ENCODE results near the gene FAM168A. TPM values are rescaled to one million over a fixed set of nuclear protein-coding genes. Genes with fewer than 3 reads are reported as not detected.

The FAM168A gene
- total RNA-seq, 1 donor from 2014 or later = 22.6 TPM

DNA sequence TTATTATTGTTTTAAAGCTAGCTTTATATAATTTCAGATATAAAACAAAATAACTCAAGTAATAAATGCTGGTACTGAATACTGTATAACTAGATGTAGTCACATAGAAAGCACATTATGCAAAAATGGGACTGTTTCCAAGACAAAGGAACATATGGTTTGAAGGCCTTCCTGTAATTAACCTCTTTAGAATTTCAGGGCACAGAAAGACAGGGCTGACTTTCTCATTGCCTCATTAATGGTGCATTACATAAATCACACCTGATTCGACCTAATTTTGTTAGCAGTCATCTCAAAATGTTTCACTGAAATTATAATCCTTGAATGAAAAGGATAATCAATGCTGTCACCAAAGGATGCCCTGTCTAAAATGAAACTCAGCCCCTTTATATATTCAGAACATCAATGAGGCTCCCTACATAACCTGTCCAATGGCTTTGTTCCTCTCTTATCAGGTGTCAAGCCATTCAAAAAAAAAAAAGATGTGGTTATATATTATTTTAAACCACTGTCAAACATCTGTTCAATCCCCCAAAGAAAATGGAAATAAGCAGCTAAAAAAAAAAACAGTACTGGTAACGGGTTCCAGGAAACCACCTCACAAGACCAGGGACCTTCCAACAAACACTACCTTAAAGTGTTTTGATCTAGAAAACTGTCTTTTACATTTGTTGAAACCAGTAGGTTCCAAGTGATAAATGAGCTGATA lies 77.4 kb downstream of the FAM168A start:
- peak; percentile 21 for DNase-seq (ENCODE audit: low spot score)

DNA sequence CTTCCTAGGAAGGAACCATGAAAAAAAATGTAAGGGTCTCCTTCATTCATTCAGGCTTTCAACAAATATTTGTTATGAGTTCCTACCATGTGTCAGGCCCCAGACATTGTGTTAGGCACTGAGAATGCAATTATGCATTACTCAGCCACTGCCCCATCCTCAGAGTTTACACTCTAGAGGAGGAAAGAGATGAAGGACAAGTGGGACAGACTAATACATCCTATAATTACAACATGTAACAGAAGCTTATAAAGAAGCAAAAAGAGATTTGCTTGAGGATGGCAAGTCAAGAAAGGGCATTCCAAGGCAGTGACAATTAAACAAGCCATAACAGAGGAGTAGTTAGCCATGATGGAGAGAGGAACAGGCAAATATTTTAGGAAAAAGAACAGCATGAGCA lies 78.6 kb downstream of the FAM168A start:
- DNase-seq (ENCODE audit: low spot score) = no peak

DNA sequence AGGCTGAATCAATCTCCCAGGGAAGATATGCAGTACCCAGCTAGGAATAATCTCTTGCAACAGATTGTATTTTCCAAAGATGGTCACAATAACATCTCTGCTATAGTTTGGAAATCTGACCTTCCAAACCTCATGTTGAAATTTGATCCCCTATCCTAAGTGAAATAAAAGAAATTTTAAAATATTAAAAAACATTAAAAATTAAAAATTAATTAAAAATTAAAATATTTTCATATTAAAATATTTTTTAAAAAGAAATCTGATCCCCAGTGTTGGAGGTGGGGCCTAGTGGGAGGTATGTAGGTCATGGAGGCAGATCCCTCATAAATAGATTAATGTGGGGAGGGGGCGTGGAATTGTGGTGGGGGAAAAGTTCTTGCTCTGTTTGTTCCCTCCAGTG lies 79.7 kb downstream of the FAM168A start:
- DNase-seq (ENCODE audit: low spot score) = no peak

DNA sequence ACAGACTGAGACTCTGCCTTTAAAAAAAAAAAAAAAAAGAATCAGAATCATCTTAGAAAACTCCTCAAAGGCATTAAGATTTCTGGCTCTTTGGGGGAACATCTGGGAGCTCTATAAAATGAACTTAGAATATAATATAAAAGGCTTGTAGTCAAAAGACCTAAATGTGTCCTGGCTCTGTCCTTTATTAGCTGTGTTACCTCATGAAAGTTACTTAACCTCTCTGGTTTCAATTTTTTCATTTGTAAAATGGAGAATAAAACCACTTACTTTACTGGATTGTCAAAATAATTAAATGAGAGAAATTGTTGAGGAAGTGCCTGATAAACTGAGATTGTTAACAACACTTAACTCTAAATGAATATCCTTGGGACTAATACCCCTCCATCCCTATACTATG lies 81.8 kb downstream of the FAM168A start:
- DNase-seq (ENCODE audit: low spot score) = no peak

DNA sequence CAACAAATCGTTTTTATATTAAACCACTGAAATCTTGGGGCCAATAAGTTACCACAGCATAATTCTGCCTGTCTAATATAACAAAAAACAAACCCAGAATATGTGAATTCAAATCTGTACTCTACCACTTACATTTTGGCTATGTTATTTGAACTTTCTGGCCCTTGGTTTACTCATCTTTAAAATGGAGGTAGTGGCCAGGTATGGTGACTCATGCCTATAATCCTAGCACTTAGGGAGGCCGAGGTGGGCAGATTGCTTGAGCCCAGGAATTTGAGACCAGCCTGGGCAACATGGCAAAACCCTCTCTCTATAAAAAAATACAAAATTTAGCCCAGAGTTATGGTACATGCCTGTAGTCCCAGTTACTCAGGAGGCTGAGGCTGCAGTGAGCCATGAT lies 84.2 kb downstream of the FAM168A start:
- no peak for DNase-seq (ENCODE audit: low spot score)

DNA sequence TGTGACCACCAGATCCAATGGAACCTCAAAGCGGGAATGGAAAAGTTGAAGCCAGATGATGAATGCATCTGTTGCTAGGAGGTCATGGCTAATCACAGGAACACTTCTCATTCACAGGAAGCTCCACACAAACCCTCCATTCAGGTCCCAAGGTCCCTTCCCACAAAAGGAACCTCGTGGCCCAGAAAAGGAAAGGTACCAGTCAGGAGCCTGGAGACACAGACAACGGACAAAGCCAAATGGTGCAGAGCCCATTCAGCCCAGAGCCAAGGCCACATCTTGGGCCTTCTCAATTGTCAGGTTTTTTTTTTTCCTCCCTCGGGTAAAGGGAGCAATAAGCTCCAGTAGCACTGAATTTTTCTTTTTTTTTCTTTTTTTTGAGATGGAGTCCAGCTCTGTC lies 87.0 kb downstream of the FAM168A start:
- no peak for DNase-seq (ENCODE audit: low spot score)

DNA sequence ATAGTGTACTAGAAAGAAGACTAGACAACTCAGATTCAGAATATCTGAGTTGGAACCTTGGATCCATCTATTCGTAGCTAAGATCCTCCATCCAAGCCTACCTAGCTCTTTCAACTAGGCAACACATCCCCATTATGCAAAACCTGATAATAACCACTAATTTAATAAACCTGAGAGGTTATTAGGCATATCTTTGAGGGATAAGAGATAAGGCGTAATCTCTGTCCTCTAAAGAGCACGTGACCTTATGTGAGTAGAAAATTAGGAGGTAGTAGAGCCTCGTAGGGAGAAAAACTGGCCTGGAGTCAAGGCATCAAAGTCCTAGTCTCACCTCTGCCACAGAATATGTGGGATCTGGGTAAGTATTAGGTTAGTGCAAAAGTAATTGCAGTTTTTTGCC lies 87.8 kb downstream of the FAM168A start:
- DNase-seq (ENCODE audit: low spot score) = no peak

DNA sequence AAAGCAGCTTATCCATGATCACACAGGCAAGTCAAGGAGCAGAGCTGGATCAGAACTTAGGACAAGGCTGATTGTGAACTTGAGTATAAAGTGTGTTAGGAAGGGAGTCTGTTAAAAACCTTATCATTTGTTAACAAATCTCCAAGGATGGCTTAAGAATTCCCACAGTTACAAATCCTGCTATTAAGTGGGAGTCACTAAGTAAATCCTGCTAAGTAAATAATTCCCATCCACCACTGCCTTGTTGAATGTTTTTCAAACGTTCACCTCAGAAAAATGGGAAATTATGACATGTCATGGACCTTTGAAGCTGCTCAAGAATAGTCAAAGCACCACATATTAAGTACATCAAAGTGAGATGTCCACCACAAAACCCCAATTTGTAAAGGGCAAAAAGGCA lies 88.7 kb downstream of the FAM168A start:
- DNase-seq (ENCODE audit: low spot score) = no peak

DNA sequence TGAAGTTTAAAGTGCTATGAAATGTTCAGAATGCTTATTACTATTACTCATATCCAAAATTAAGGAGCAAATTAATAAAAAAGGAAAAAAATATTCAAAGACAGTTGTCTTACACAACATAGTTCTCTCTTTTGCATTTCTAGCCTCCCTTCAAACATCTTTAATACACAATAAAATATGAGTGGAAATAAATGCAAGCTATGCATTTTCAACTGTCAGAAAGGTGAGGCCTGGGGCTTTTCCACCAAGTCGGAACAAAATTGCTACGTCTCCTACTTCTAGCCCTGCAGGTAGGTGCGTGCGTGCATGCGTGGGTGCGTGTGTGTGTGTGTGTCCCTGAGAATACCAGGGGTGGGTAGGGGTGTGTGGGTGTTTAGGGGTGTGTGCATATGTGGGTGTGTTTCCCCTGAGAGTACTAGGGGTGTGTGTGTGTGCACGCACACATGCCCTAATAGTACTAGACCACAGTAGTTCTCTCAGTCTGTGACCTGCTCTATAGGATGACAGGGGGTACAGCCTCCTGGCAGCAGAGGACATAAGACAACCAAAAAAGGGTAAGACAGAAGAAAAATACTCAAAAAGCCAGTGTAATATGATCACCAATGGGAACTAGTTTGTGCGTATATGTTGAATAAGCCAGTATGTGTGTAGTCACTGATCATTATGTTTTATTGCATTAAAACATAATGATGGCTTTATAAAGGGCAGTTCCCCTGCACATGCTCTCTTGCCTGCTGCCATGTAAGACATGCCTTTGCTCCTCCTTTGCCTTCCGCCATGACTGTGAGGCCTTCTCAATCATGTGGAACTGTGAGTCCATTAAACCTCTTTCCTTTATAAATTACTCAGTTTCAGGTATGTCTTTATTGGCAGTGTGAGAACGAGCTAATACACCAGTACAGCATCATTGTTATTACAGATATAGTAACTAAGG lies 89.4 kb downstream of the FAM168A start:
- DNase-seq (ENCODE audit: low spot score) = no peak

DNA sequence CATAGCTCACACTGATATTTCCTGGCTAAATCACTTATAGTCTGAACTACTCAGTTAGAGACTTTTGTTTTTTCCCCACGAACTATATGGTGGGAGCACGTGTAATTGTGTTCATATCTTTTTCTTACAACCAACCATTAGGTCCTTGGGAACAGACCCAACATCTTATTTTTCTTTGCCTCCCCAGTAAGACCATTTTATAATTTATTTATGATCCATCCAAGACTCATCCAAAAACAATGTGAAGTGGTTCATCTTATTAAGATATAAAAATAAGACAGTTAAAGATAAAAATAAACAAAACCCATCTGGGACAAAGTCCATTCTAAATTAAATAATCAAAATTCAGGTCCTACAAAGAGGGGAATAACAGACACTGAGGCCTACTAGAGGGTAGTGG lies 90.8 kb downstream of the FAM168A start:
- DNase-seq (ENCODE audit: low spot score) = no peak

DNA sequence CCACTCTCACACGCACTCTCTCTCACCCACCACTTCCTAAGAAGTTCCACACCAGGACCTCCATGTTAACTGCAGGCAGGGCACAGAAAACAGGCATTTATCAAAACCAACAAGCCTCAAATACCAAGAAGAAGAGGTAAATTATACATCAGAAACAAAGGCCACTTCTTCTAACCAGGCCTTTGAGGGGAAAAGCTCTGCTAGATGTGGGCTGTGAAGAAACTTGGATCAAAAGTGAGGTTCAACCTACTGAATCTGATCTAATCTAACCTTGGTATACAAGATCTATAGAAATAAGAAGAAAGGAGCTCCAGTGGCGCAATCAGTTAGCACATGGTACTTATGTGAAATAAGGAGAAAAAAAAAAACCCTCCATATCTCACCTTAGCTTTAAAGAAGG lies 91.9 kb downstream of the FAM168A start:
- no peak for DNase-seq (ENCODE audit: low spot score)

DNA sequence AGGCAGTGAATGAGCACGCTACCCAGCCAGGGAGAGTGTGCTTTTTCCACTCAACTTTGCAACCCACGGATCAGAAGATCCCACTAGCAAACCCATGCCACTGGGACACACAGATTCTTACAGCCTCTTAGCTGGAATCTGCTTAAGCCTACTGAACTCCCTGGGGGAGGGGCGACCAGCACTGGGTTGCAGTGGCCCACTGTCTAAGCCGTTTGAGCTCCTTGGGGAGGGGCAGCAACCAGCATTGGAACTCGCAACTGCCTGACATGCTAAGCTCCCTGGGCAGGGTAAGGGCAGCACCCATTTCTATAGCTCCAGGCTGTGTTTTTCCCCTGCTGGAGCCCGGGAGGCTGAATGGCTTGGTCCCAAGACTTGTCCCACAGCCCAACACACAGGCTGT lies 99.6 kb downstream of the FAM168A start:
- no peak for DNase-seq (ENCODE audit: low spot score)

DNA sequence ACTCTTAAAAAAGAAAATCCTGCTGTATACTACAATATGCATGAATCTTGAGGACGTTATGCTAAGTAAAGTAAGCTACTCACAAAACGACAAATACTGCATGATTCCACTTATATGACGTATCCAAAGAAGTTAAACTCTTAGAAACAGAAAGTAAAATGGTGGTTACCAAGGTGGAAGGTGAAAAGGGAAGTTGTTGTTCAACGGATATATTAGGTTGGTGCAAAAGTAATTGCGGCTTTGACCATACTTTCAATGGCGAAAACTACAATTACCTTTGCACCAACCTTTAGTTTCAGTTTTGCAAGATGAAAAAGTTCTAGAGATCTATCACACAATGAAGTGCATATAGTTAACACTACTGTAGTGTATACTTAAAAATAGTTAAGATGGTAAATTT lies 101.8 kb downstream of the FAM168A start:
- no peak for DNase-seq (ENCODE audit: low spot score)

DNA sequence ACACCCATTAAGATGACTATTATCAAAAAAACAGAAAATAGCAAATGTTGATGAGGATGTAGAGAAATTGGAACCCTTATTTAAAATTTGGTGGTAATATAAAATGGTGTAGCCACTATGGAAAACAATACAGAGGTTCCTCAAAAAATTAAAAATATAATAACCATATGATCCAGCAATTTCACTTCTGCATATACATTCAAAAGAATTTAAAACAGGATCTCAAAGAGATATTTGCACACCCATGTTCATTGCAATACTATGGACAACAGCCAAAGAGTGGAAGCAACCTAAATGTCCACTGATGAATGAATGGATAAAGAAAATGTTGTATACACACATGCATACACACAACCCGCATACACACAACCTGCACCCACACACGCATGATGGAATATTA lies 102.2 kb downstream of the FAM168A start:
- DNase-seq (ENCODE audit: low spot score) = no peak

DNA sequence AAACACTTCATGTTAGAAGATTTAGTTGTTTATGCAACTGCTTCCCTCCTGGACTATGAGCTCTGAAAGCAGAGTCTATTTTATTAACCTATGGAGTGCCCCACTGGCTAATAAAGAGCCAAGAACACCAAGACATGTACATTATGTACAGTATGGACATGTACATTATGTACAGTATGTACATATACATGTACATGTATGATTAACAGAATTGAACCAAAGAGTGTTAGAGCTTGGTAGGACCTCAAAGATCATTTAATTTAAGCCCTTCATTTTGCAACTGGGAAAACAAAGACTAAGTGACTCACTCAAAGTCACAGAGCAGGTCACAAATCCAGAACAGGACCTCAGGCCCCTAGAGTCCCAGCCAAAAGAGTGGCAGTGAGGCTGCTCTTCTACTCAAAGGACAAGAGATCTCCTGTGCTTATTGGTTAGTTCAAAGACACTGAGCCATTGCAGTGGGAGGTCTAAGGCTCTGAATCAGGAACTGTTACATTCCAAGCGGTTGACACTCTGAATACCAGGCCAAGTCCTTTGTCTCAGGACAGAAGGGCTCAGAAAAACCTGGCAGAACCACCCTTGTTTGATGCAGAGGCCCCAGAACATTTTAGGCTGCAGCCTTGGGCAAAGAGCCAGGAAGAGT lies 103.8 kb downstream of the FAM168A start:
- DNase-seq (ENCODE audit: low spot score) = peak; percentile 8

DNA sequence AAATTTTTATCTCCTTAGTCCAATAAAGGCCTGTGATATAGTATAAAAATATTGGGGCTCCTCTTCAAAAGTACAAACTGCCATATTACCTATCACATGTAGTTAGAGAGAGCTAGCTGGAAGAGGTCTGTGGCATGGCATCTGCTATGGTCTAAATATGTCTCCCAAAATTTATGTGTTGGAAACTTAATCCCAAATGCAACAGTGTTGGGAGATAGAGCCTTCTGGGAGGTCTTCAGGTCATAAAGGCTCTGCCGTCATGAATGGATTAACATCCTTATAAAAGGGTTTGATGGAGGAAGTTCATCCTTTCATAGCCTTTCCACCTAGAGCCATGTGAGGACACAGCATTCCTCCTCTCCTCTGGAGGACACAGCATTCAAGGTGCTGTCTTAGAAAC lies 116.3 kb downstream of the FAM168A start:
- no peak for DNase-seq (ENCODE audit: low spot score)

DNA sequence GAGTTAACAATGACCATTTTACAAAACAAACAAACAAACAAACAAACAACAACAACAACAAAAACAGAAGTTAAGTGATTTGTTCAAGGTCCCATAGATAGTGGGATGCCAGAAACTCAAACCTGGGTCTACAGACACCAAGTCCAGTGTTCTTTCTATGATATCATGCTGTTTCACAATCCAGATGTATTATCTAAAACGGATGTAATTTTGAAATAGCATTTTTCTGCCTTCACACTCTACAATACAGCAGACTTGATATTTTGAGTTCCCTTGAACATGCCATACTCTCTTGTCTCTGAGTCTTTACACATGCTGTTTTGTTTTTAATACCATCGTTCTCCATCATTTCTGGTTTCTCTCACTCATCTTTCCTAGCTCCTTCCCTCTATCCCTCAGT lies 117.2 kb downstream of the FAM168A start:
- no peak for DNase-seq (ENCODE audit: low spot score)

DNA sequence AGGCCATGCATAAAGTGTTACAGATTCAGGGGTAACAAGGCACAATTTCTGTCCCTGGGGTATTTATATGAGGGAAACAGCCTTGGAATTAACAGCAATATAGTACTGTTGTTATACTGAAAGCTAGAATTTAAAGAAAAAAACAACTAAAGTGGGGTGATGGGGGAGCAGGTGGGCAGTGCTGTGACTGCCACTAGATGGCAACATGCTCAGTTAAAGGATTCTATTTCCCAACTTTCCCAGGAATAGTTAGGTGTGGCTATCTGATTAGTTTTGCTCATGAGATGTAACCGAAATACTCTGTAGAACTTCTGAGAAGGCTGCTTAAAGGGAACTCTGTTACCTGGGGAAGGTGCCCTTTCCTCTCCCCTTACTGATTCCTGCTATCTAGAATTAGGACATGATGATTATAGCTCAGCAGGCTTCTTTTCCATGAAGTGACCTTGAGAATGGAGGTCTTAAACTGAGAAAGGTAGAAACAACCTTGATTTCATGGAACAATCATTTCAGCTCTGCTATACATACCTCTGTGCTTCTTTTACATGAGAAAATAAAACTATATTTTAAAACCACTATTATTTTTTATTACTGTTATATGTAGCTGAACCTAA lies 119.1 kb downstream of the FAM168A start:
- no peak for DNase-seq (ENCODE audit: low spot score)

DNA sequence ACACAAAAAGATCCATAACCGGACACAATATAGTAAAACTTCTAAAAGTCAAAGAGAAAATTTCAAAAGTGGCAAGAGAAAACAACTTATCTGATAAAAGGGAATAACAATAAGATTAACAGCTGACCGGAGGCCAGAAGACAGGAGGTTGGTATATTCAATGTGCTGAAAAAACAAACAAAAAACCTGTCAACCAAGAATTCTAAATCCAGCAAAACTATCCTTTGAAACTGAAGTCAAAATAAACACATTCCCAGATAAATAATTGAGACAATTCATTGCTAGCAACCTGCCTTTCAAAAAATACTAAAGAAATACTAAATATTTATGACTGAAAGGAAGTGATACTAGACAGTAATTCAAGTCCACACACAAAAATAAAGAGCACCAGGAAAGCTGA lies 120.4 kb downstream of the FAM168A start:
- DNase-seq (ENCODE audit: low spot score) = no peak

DNA sequence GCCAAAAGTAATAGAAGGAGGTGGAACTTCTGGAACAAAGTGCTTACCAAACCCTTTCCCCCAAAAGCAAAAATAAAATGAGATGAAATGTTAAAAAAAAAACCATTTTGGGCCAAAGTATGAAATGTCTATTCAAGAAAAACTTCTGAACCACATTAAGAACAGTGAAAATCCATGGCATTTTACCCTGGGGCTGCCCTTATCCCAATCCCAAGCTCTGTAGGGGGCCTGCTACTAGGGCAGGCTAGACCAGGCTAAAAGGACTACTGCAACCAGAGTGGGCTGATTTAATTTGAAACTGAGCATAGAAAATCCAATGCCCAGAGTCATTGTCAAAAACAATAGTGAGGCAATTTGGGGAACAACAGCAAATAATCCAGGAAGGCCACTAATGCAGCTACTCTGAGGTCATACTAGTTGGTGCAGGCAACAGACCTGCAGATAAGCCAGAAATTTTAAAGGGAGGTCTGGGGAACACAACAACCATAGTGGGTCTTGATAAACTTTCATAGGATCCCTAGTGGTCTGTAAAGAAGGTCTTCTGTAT lies 122.3 kb downstream of the FAM168A start:
- no peak for DNase-seq (ENCODE audit: low spot score)

DNA sequence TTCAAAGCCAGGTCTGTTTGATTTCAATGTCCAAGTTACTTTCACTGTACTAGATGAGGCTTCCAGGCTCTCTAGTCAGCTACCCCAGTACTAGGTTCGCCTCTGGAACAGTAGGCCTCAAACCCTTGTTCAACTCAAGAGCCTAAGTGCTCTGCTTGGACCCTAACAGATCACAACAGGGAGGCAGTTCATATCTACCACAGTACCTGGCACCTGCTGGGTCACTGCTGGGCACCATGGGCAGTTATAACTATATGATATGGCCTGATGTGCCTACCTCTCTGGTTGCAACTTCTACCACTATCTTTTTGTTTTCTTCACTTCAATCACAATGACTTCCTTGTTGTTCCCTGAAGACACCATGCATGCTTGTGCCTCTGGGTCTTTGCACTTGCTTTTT lies 124.7 kb downstream of the FAM168A start:
- no peak for DNase-seq (ENCODE audit: low spot score)
